HEK293 (cell line): ENCODE results near the gene TPRG1.
A peak's percentile ranks its signal among the peaks of the same experiment; 100 is the strongest.

Experiments
- CTCF ChIA-PET: fragments of 350-600 bp; formaldehyde crosslinking; extraction: SDS; loops from one replicate; lab custom pipeline; 2021; ENCODE audit warnings: antibody characterized with exemption; lab: Yijun Ruan, JAX
- POLR2A ChIA-PET: fragments of 300-600 bp; formaldehyde crosslinking; extraction: SDS; loops from one replicate; lab custom pipeline; 2020; ENCODE audit warnings: antibody characterized with exemption, inconsistent platforms; lab: Yijun Ruan, JAX
- H3K27ac ChIP-seq: fragments of 200-500 bp; sonication (Bioruptor generic); 2 replicates; pipeline ENCODE4 v1.5.1; 2014; ENCODE audit warnings: low read depth, low read length, control low read depth, inconsistent platforms; ENCODE audit errors: extremely low read depth
- H3K36me3 ChIP-seq, 2 experiments: fragments of 200-500 bp in 1 of 2; sonication (Bioruptor generic) in 1 of 2; 1 replicate in 1 of 2; 2 replicates in 1 of 2; pipeline ENCODE4 v1.5.1; 2014 to 2017; ENCODE audit warnings: inconsistent platforms in 2 of 2, low read length in 2 of 2; ENCODE audit not compliant: control insufficient read depth in 2 of 2, insufficient read depth in 1 of 2
- H3K4me1 ChIP-seq: fragments of 200-500 bp; sonication (Bioruptor generic); 2 replicates; pipeline ENCODE4 v1.5.1; 2014; ENCODE audit warnings: mild to moderate bottlenecking, low read length, inconsistent platforms; ENCODE audit not compliant: control insufficient read depth, insufficient read depth
- H3K4me3 ChIP-seq: 2 replicates; pipeline ENCODE4 v1.5.1; 2011; ENCODE audit warnings: low read depth, mild to moderate bottlenecking, control low read depth, low read length, moderate library complexity
- H3K9me3 ChIP-seq: fragments of 200-500 bp; sonication (Bioruptor generic); 2 replicates; pipeline ENCODE4 v1.5.1; 2014; ENCODE audit warnings: low read depth, low read length, inconsistent platforms; ENCODE audit not compliant: control insufficient read depth, insufficient read depth
- BCL11A ChIP-seq: fragments of 450-650 bp; formaldehyde crosslinking; IDR thresholded peaks from 2 replicates; pipeline ENCODE4 v1.5.1; 2016; ENCODE audit warnings: low read depth, missing biosample characterization, missing genetic modification characterization
- SETDB1 ChIP-seq: IDR thresholded peaks from one replicate; pipeline ENCODE4 v1.6.1; 2017; ENCODE audit warnings: mild to moderate bottlenecking, low read length, moderate library complexity, mixed read lengths; ENCODE audit not compliant: insufficient read length
- TCF7L2 ChIP-seq: IDR thresholded peaks from 2 replicates; pipeline ENCODE4 v1.6.1; 2011; ENCODE audit warnings: low read depth, mild to moderate bottlenecking, inconsistent platforms, low read length, moderate library complexity, borderline replicate concordance
- ZBTB17 ChIP-seq: fragments of 450-650 bp; formaldehyde crosslinking; IDR thresholded peaks from 2 replicates; pipeline ENCODE4 v1.5.1; 2016; ENCODE audit warnings: missing biosample characterization, missing genetic modification characterization
- ZNF248 ChIP-seq: fragments of 450-650 bp; formaldehyde crosslinking; IDR thresholded peaks from 2 replicates; pipeline ENCODE4 v1.5.1; 2017; ENCODE audit warnings: missing biosample characterization, missing genetic modification characterization
- ZNF558 ChIP-seq: fragments of 450-650 bp; formaldehyde crosslinking; IDR thresholded peaks from 2 replicates; pipeline ENCODE4 v1.5.1; 2016; ENCODE audit warnings: missing biosample characterization, missing genetic modification characterization
- ZNF624 ChIP-seq: fragments of 450-650 bp; formaldehyde crosslinking; IDR thresholded peaks from 2 replicates; pipeline ENCODE4 v1.5.1; 2017; ENCODE audit warnings: missing biosample characterization, missing genetic modification characterization
- ZNF654 ChIP-seq: fragments of 450-650 bp; formaldehyde crosslinking; IDR thresholded peaks from 2 replicates; pipeline ENCODE4 v1.5.1; 2016; ENCODE audit warnings: low read depth, missing biosample characterization, missing genetic modification characterization
- ZNF660 ChIP-seq: fragments of 450-650 bp; IDR thresholded peaks from 2 replicates; pipeline ENCODE4 v1.5.1; 2018; ENCODE audit warnings: missing biosample characterization, mild to moderate bottlenecking, missing genetic modification characterization
- TF ChIP-seq, protein P1 (sequence below): fragments of 450-650 bp; formaldehyde crosslinking; IDR thresholded peaks from 2 replicates; pipeline ENCODE4 v1.5.1; 2017; ENCODE audit warnings: missing biosample characterization, missing genetic modification characterization
- TF ChIP-seq, protein P2 (sequence below): fragments of 450-650 bp; formaldehyde crosslinking; IDR thresholded peaks from 2 replicates; pipeline ENCODE4 v1.5.1; 2017; ENCODE audit warnings: missing biosample characterization, missing genetic modification characterization
- TF ChIP-seq, protein P3 (sequence below): fragments of 450-650 bp; formaldehyde crosslinking; IDR thresholded peaks from 2 replicates; pipeline ENCODE4 v1.5.1; 2016; ENCODE audit warnings: missing biosample characterization, missing genetic modification characterization

The TPRG1 gene

DNA sequence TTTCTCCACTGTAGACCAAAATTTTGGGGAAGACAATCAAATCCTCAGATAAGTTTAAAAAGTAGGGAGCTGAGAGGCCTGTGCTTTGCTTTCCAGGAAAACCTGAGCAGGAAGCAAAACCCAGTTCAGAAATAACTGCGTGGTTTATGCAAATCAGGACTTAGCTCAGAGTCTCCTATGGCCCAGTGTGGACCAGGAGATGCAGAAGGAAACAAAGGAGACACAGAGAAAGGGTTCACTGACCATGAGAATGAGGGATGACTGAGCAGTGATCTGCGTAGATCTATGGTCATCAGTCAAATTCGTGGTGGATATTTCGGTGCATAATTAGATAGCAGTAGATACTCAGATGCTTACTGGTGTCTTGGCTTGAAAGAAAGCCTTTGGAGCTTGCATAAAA, 196.6 kb downstream of the TPRG1 start (continued):
- TF ChIP-seq, protein P1, sequence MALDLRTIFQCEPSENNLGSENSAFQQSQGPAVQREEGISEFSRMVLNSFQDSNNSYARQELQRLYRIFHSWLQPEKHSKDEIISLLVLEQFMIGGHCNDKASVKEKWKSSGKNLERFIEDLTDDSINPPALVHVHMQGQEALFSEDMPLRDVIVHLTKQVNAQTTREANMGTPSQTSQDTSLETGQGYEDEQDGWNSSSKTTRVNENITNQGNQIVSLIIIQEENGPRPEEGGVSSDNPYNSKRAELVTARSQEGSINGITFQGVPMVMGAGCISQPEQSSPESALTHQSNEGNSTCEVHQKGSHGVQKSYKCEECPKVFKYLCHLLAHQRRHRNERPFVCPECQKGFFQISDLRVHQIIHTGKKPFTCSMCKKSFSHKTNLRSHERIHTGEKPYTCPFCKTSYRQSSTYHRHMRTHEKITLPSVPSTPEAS (tag by site-specific recombination), result no peak
- no peak for TF ChIP-seq BCL11A (tag by site-specific recombination)
- TF ChIP-seq ZBTB17 (tag by site-specific recombination), result no peak

DNA sequence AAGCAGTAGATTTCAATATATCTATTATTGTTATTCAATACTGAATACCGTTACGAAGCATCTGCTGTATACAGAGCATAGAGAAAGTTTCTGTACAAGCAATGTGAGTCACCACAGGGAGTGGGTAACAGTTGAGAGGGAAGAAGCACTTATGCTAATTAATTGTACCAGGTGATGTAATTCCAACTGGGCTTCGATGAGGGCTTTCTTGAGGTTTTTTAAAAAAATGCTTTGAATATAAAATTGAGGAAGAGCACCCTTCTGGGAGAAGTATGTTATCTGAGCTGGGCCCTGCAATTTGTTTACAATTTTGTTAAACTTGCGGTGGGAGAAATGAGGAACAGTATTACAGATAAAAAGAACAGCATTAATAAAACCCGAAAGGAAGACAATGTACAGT, 197.9 kb downstream of the TPRG1 start:
- H3K4me3 ChIP-seq, result no peak overlapping the region
- H3K4me1 ChIP-seq, result 0 out of 2 replicates have a peak, but pooled peaks cover 2% of the 10 kb centered on the region
- CTCF ChIA-PET, result no interaction called here
- no peak for TF ChIP-seq ZNF654 (tag by site-specific recombination)
- TF ChIP-seq ZNF660 (tag by site-specific recombination), result peak; percentile 17; the same call in 1 of the 2 replicates
- TF ChIP-seq, protein P2, sequence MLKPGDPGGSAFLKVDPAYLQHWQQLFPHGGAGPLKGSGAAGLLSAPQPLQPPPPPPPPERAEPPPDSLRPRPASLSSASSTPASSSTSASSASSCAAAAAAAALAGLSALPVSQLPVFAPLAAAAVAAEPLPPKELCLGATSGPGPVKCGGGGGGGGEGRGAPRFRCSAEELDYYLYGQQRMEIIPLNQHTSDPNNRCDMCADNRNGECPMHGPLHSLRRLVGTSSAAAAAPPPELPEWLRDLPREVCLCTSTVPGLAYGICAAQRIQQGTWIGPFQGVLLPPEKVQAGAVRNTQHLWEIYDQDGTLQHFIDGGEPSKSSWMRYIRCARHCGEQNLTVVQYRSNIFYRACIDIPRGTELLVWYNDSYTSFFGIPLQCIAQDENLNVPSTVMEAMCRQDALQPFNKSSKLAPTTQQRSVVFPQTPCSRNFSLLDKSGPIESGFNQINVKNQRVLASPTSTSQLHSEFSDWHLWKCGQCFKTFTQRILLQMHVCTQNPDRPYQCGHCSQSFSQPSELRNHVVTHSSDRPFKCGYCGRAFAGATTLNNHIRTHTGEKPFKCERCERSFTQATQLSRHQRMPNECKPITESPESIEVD, result peak; percentile 27; the same call in 1 of the 2 replicates
- TF ChIP-seq SETDB1, result peak; percentile 37
- 0 out of 2 replicates have a peak, but pooled peaks have one; percentile 20 for TF ChIP-seq ZNF558 (tag by site-specific recombination)
- TF ChIP-seq, protein P3, sequence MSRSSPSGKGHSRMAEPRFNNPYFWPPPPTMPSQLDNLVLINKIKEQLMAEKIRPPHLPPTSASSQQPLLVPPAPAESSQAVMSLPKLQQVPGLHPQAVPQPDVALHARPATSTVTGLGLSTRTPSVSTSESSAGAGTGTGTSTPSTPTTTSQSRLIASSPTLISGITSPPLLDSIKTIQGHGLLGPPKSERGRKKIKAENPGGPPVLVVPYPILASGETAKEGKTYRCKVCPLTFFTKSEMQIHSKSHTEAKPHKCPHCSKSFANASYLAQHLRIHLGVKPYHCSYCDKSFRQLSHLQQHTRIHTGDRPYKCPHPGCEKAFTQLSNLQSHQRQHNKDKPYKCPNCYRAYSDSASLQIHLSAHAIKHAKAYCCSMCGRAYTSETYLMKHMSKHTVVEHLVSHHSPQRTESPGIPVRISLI (tag by site-specific recombination), result peak; percentile 76; the same call in 1 of the 2 replicates
- TF ChIP-seq ZNF248 (tag by site-specific recombination), result no peak
- H3K27ac ChIP-seq, result no peak overlapping the region
- H3K9me3 ChIP-seq, result no peaks in the 10 kb centered on the region
- POLR2A ChIA-PET, result no interaction called here
- no peaks in the 10 kb centered on the region for H3K36me3 ChIP-seq

DNA sequence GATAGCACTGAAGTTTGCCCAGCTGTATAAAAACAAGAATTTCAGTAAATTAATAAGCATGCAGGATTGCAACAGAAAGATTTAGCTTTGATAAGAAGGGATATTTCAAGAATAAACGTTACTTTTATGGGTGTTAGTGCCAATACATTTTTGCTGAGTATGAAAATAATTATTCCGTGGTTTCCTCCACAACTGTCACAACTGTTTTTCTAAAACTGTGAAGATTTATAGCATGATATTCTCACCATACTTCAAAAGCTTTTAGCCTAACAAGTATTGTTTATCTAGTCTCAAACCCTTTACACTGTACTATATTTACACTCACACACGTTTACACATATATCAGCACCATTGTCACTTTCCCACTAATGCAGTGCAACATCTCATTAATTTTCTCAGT, 200.5 kb downstream of the TPRG1 start:
- H3K9me3 ChIP-seq, result no peaks in the 10 kb centered on the region
- ChIA-PET POLR2A (no interaction called here), CTCF (interaction anchor here (0.6 kb wide), 2 partner anchors 70 to 224 kb away, joined by 3 read pairs; no protein-coding TSS in a partner anchor)
- TF ChIP-seq ZNF624 (tag by site-specific recombination) (no peak), TCF7L2 (0 out of 2 replicates have a peak, but pooled peaks have one; percentile 36)
- TF ChIP-seq, protein P2, result peak; percentile 67; the same call in 1 of the 2 replicates
- H3K36me3 ChIP-seq, result no peaks in the 10 kb centered on the region
- H3K27ac ChIP-seq, result no peak overlapping the region
- H3K4me3 ChIP-seq, result no peak overlapping the region
- 0 out of 2 replicates have a peak, but pooled peaks cover 2% of the 10 kb centered on the region for H3K4me1 ChIP-seq
